Astrocyte of the spinal cord (primary cell): ENCODE data around the gene RARRES1.

Experiments
- DNase-seq: peaks from one replicate; pipeline ENCODE4 v3.0.0; 2011; ENCODE audit warnings: low read depth, low spot score
- H3K4me3 ChIP-seq: 2 replicates; pipeline ENCODE4 v1.5.1; 2011; ENCODE audit warnings: low read depth, mild to moderate bottlenecking, low read length, moderate library complexity
- in situ Hi-C: cut with HindIII; loops from 2 replicates; pipeline ENCODE4 v1.10.0; 2017; ENCODE audit warnings: low sequenced_read_pairs
- TF ChIP-seq, protein P1 (sequence below): IDR thresholded peaks from 2 replicates; pipeline ENCODE4 v1.5.1; 2012; ENCODE audit warnings: low read depth, mild to moderate bottlenecking, low read length, inconsistent platforms

The RARRES1 gene

DNA sequence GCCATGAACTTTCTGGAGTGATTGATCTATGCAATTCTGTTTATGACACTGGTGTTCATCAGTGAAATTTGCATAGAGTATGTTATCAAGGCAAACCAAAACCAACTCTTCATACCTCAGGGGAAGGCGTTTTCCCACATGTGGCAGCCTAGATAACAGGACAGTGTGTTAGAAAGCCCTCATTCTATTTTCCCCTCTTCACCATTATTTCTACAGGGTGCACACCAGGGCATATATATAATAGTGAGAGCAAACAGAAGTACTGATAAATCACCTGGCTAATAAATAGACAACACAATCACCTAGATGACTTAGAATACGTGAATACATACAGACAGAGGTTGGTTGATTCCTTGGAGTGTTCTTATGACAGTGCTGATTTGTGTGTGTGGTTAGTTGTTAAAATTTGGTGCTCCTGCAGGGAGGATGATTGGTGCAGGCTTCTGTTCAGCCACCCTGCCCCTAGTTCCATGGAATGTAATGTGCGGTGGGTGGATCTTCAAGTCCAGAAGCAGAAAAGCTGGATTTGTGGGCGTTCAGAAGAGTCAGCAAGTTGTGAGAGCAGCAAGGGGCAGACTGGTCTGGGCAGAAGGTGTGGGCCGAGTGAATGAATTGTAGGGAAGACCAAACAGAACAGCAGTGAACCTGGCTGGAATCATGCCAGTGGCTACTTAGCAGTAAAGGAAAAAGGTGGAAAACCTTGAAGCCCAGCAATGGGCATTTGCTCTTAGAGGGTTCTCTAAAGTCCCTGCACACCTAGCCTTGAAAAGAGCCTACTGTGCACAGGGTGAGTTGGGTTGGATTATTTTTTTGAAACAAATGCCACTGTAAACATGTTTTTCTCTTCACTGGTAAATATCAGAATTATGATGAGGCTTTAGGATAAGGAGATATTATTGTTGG is 11.7 kb upstream of the RARRES1 start:
- TF ChIP-seq, protein P1, sequence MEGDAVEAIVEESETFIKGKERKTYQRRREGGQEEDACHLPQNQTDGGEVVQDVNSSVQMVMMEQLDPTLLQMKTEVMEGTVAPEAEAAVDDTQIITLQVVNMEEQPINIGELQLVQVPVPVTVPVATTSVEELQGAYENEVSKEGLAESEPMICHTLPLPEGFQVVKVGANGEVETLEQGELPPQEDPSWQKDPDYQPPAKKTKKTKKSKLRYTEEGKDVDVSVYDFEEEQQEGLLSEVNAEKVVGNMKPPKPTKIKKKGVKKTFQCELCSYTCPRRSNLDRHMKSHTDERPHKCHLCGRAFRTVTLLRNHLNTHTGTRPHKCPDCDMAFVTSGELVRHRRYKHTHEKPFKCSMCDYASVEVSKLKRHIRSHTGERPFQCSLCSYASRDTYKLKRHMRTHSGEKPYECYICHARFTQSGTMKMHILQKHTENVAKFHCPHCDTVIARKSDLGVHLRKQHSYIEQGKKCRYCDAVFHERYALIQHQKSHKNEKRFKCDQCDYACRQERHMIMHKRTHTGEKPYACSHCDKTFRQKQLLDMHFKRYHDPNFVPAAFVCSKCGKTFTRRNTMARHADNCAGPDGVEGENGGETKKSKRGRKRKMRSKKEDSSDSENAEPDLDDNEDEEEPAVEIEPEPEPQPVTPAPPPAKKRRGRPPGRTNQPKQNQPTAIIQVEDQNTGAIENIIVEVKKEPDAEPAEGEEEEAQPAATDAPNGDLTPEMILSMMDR, result no peak
- in situ Hi-C loops, result no loop called here
- DNase-seq, result no peak
- no peak overlapping the region for H3K4me3 ChIP-seq

DNA sequence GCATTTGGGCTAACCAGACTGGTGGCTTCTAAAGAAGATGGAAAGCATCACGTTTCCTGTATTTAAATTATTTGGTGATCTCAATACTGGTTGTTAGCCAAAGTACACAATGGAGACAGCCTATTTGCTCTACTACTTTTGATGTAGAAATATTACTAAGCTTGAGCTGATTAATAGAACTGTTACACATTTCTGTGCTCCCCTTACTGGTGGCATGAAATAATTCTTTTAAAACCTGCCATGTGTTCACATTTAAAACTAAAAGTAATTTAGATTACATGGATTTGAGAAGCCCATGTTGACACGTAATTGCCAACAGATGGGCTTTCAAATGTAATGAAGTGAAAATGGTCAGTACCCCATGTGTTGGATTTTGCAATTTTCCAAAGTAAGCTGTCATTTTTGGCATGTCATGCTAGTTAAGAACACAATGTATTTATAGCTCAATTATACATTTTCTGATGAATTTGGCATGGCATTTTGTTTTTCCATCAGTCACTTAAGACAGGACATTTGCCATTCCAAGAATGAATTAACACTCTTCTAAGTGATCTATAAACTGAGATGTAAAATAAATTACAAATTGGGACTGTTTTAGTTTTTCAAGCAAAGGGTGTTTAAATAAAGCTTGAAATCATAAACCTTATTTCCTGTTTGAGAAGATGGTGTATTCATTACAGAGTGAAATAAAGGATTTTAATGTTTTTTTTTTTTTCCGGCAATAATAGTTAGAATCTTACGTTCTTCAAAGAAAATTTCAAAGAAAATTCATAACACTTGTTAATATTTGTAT is 10.8 kb upstream of the RARRES1 start:
- TF ChIP-seq, protein P1, result no peak
- H3K4me3 ChIP-seq, result no peak overlapping the region
- DNase-seq, result peak; percentile 46
- in situ Hi-C loops, result no loop called here

DNA sequence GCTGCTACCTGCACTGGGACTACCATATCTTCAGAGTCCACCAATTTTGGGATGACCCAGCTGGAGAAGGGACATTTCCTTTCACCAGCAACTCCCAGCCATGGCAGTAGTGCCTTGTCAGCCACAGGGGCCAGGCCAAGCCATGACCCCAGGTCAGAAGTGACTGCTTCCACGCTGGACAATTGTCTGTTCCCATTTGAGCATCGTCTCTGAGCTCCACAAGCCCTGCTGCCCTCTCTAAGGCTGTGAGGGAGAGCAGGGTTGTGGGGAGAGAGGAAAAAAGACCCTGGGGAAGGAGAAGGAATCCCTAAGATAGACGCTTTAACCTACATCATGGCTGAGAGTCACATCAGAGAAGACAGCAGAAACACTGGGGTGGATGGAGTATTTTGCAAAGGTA is 7.4 kb upstream of the RARRES1 start:
- no peak overlapping the region for H3K4me3 ChIP-seq
- TF ChIP-seq, protein P1, result no peak
- no peak for DNase-seq
- in situ Hi-C loops, result no loop called here

DNA sequence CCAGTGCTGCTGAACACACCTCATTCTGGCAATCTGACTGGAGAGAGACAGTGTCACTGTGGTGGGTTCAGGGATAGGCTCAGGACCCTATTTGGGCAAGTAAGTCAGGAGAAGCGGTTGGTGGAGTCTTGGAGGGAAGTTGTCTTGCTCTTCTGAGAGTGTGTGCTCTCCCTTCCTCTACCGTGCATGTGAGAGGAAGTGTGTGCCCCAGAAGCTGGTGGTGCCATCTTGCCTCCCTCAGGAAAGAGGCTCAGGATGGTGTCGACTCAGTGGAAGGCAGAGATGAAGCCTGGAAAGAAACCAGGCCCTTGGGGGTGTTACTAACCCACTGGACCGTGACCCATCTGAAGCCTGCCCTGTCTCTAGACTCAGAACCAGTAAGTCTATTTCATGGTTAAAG is 6.8 kb upstream of the RARRES1 start:
- in situ Hi-C loops, result no loop called here
- TF ChIP-seq, protein P1, result no peak
- DNase-seq, result no peak
- H3K4me3 ChIP-seq, result no peak overlapping the region

DNA sequence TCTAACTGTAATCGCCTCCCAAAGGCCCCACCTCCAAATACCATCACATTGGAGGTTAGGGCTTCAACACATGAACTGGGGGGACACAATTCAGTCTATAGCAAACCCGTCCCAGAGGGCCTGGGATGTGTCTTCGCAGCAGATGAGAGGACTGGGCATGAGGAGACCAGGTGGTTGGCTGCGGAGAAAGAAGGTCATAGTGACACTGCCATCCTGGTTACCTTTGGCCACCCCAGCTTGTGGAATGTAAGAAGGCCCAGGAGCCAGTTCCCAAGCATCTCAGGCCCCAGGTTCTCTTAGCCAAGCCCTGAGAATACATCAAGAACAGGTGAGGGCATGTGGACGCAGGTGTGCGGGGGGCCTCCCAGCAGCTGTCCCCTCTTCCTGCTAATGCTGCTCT is 6.4 kb upstream of the RARRES1 start:
- TF ChIP-seq, protein P1, result no peak
- in situ Hi-C loops, result no loop called here
- DNase-seq, result no peak
- no peak overlapping the region for H3K4me3 ChIP-seq

DNA sequence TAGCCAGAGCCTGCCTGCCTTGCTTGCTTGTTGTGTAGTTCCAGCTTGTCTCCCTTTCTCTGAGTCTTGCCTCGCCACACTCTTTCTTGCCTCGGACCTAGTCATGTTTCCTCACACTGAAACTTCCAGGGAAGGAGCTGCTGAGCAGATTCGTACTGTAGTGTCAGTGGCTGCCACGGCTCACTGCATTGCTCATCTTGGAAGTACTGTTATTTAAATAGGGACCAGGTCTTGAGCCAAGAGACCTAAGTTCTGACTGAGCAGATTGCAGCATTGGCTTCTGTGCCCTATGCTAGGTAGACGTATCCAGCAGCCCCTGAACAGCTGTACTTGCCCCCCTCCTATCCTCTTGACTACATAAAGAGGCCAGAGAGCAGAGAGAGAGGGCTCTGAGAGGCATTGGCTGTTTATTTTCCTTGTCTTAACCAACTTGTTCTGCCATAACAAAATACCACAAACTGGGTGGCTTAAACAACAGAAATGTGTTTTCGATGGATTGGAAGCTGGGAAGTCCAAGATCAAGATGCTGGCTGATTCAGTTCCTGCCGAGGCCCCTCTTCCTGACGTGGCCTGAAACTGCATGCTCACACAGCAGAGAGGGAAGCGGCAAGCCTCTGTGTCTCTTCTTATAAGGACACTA is 5.8 kb upstream of the RARRES1 start:
- in situ Hi-C loops, result no loop called here
- TF ChIP-seq, protein P1, result no peak
- no peak for DNase-seq
- H3K4me3 ChIP-seq, result no peak overlapping the region
